GM12801 (cell line): ENCODE results near the gene TRPV2.

ENCODE experiments used
- TF ChIP-seq, protein P1 (sequence below): IDR thresholded peaks from one replicate; pipeline ENCODE4 v1.5.1; 2011; ENCODE audit warnings: control low read depth; ENCODE audit not compliant: insufficient read length; ENCODE audit errors: extremely low read depth

Gene TRPV2

DNA sequence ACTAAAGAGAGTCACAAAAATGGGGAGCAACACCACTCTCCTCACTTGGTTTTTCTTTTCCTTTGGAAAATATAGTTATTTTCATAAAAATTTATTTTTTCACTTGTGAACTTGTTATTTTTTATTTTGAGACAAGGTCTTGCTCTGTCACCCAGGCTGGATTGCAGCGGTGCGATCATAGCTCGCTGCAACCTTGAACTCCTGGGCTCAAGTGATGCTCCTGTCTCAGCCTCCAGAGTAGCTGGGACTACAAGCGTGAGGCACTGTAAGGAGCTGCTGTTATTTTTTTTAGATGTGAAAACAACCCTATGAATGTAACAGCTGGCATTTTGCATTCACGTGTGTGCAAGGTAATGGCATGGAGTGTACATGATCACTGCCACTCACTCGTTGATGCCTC is 51.7 kb downstream of the TRPV2 start:
- TF ChIP-seq, protein P1, sequence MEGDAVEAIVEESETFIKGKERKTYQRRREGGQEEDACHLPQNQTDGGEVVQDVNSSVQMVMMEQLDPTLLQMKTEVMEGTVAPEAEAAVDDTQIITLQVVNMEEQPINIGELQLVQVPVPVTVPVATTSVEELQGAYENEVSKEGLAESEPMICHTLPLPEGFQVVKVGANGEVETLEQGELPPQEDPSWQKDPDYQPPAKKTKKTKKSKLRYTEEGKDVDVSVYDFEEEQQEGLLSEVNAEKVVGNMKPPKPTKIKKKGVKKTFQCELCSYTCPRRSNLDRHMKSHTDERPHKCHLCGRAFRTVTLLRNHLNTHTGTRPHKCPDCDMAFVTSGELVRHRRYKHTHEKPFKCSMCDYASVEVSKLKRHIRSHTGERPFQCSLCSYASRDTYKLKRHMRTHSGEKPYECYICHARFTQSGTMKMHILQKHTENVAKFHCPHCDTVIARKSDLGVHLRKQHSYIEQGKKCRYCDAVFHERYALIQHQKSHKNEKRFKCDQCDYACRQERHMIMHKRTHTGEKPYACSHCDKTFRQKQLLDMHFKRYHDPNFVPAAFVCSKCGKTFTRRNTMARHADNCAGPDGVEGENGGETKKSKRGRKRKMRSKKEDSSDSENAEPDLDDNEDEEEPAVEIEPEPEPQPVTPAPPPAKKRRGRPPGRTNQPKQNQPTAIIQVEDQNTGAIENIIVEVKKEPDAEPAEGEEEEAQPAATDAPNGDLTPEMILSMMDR, result no peak

DNA sequence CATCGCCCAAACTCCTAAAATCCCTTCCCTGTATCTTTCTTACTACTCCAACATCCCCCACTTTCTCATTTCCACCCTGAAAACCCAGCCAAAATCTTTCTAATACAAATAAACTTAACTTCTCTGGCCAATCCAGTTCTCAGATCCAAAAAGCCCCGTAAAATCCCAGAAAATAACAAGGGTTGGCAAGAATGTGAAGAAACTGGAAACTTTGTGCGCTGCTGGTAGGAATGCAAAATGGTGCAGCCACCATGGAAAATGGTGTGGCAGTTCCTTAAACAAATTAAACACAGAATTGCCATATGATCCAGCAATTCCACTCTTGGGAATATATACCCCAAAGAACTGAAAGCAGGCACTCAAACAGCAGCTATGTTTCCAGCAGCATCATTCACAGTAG is 52.5 kb downstream of the TRPV2 start:
- TF ChIP-seq, protein P1, result no peak

DNA sequence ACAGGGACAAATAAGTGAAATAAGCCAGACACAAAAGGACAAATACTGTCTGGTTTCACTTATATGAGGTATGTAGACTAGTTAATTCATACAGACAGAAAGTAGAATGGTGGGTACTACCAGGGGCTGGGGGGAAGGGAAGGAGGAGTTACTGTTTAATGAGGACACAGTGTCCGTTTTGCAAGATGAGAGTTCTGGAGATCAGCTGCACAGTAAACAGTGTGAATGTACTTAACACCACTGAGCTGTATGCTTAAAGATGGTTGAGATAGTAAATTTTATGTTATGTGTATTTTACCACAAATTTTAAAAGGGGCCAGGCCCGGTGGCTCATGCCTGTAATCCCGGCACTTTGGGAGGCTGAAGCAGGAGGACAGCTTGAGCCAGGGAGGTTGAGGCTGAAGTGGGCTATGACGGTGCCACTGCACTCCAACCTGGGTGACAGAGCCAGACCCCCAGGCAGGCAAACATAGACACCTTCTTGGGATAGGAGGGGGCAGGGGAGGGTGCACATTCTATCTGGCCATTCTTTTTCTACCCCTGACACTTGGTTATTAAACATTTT is 53.1 kb downstream of the TRPV2 start:
- TF ChIP-seq, protein P1, result no peak

DNA sequence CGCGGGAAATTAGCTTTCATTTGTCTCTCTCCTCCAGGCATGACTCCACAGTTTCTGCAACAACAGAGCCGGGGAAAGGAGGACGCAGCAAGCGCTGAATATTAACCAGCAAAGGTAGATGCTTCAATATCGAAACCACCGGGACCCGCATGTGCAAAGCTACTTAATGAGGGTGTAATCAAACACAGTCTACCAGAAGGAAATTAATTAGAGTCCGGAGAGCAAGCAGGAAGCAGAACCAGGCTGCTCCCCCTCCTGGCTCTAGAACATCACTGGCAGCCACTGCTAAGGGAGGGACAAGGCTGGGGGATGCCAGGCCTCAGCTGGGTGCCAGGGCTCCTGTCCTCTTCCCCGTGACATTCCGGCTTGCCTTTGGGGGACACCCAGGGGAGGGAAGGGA is 54.9 kb downstream of the TRPV2 start:
- TF ChIP-seq, protein P1, result no peak

DNA sequence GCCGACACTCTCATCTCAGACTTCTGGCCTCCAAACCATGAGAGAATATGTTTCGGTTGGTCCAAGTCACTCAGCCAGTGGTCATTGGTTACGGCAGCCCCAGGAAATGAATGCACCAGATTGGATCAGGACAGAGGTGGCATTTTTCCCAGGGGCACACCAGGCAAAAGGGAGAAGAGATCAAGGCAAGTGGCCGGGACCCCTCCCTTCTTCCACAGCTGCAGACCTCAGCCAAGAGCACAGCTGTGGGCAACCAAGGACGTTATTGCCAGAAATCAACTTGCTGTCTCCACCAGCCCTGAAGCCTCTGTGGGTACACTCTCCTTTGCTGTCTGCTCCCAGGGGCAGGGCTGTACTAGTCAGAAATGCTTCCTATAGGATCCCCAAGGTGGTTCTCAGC is 55.9 kb downstream of the TRPV2 start:
- TF ChIP-seq, protein P1, result no peak

DNA sequence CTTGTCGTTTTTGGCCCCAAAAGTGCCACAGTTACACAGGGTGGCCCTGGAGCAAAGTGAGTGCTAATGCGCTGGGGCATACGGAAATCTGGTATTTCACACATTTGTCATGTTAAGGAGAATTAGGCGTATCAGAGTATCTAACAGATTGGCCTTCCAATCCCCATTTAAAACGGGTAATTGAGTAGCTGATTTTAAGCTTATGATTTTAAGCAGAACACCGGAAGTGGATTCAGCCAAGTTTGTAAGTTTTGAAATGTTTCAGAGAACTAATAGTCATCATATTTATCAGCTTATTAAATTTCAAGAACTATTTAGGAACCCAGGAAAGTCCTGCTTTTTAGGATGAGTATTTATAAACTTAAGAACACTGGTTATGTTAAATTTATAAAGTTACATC is 57.2 kb downstream of the TRPV2 start:
- TF ChIP-seq, protein P1, result no peak

DNA sequence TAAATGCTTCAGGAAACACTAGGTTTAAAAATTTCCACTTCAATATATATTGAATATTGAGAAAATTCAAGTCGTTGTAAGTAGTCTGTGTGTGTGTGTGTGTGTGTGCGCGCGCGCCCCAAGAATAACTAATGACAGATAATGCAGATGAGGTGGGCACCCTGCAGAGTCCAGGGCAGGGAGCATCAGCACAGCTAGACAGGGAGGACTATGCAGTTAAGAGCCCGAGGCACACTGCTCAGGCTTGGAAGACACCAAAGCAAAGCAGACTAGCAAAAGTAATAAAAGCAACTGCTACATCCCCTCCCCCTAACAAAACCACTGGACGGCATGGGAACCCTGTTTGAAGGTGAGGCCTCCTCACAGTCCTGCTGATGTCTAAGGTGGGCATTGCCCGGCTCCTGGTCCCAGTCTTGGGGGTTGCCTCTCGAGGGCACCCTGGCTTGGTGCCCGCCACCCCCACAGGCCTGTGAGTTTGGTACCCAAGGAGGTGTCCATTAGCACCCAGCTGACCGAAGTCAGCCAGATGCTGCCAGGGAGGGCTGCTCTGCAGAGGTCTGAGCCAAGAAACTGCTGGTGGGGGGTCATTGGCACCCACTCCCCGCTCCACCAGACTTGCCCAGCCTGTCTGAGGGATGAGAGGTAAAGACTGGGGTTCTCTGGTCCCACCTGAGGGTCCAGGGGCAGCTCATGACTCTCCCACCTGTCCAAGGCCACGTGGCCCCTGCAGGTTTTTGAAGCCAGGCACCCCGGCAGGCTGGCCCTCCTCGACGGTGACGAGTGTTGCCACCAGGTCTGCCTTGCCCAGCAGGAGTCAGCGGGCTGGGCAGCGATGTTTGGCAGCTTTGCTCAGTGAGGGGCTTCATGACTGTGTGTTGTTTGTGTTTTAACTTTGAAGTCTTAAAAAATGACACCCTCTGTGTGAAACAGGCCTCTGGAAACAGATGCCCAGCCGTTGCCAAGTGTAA is 58.0 kb downstream of the TRPV2 start:
- TF ChIP-seq, protein P1, result no peak
